ENCODE measurements around the gene C3orf33. TPM values are rescaled to one million over a fixed set of nuclear protein-coding genes. Genes with fewer than 3 reads are reported as not detected.

The C3orf33 gene
- total RNA-seq, 2 experiments from 2014 or later = 1.5 to 1.6 TPM

DNA sequence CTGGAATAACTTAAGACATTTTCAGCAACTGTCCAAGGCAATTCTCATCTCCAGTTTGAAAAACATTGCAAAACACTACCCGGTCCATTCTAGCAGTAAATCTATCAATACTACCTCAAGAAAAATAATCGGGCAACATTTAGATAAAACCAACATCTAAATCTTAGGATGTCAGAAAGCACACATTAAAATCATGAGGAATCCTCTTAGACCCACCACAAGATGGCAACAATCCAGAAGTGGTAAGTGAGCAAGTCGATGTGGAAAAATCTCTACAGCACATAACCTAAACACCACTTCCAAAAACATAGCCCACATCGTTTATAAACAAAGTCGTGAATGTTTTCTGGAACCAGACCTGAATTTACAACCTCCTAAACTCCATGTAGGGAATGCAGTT, 66.9 kb downstream of the C3orf33 start:
- ChIA-PET CTCF (interaction anchor here (0.8 kb wide), 1 partner anchor 167 kb away, joined by 3 read pairs; no protein-coding TSS in a partner anchor), POLR2A (no interaction called here)
- peaks cover 4% of the 10 kb centered on the region for H3K4me1 Mint-ChIP-seq
- no peaks in the 10 kb centered on the region for H3K36me3 Mint-ChIP-seq (ENCODE audit: low read depth)
- no peak overlapping the region for H3K4me3 Mint-ChIP-seq
- no peak overlapping the region for H3K27ac Mint-ChIP-seq
- peaks cover 34% of the 10 kb centered on the region for H3K27me3 Mint-ChIP-seq
- intact Hi-C loops (cut with DNase I, micrococcal nuclease) = no loop called here
- no peaks in the 10 kb centered on the region for H3K9me3 Mint-ChIP-seq (ENCODE audit: low read depth)
- DNase-seq (no peak), ATAC-seq (no peak)

DNA sequence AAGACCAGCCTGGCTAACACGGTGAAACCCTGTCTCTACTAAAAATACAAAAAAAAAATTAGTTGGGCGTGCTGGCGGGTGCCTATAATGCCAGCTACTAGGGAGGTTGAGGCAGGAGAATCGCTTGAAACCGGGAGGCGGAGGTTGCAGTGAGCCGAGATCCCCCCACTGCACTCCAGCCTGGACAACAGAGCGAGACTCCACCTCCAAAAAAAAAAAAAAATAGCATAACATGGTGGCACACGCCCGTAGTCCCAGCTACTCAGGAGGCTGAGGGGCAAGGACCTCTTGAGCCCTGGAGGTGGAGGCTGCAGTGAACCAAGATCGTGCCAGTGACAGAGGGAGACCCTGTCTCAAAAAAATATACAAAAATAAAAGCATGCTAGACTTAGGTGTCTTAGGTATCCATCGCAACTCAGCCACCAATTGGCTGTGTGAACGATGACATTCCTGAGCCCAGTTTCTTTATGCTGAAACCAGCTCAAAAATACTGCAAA, 67.5 kb downstream of the C3orf33 start:
- ChIA-PET POLR2A (no interaction called here), CTCF (no interaction called here)
- Mint-ChIP-seq H3K4me3 (no peak overlapping the region), H3K27ac (no peak overlapping the region), H3K9me3 (ENCODE audit: low read depth) (no peaks in the 10 kb centered on the region), H3K36me3 (ENCODE audit: low read depth) (no peaks in the 10 kb centered on the region), H3K4me1 (peaks cover 1% of the 10 kb centered on the region), H3K27me3 (peaks cover 30% of the 10 kb centered on the region)
- DNase-seq (no peak), ATAC-seq (no peak)
- intact Hi-C loops (cut with DNase I, micrococcal nuclease) = no loop called here

DNA sequence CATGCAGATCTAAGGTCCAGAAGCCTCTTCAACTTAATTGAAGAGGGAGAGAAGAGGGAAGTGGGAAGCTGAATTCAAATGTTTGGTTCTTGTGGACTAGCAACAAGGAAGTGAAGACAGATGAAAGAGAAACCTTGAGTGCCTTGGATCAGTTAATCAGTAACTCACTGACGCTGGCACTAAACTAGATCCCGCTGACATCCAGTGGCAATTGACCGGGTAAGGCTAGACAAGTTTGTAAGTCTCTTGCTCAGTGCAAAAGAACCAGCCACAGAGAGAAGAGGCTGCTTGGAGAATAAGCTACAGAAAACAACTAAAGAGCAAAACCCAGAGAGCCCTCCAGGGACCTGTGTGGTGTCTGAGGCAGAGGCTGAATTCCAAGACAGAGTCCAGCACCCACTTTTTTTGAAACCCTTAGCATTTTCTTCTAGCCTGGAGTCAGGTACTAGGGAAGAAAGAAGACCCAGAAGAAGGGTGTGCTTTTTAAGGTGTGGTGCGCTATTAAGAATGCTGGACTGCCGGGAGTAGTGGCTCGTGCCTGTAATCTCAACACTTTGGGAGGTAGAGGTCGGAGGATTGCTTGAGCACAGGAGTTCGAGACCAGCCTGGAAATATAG, 68.1 kb downstream of the C3orf33 start:
- H3K27me3 Mint-ChIP-seq = peaks cover 28% of the 10 kb centered on the region
- POLR2A ChIA-PET = no interaction called here
- ATAC-seq = no peak
- CTCF ChIA-PET = no interaction called here
- intact Hi-C loops (cut with DNase I, micrococcal nuclease) = no loop called here
- H3K9me3 Mint-ChIP-seq (ENCODE audit: low read depth) = no peaks in the 10 kb centered on the region
- no peak for DNase-seq
- no peak overlapping the region for H3K4me3 Mint-ChIP-seq
- H3K4me1 Mint-ChIP-seq = no peaks in the 10 kb centered on the region
- H3K36me3 Mint-ChIP-seq (ENCODE audit: low read depth) = no peaks in the 10 kb centered on the region
- no peak overlapping the region for H3K27ac Mint-ChIP-seq

DNA sequence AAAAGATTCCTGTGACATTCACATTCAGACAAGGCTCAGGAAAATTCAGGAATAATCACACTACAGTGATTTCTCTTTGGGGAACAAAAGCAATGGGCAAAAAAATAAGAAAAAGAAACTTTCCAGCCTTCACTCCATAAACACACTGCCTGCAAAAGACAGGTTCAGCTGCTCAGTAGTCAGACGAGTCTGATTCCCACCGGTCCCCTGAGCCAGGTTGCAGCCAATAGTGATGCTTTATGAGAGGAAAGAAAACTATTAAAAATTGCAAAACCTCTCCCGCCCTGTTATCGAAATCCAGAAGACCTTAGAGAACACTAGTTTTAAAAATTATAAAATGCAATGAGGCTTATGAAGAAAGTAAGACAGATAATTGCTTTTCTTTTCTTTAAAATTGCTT, 69.7 kb downstream of the C3orf33 start:
- no peaks in the 10 kb centered on the region for H3K36me3 Mint-ChIP-seq (ENCODE audit: low read depth)
- H3K9me3 Mint-ChIP-seq (ENCODE audit: low read depth) = no peaks in the 10 kb centered on the region
- H3K4me3 Mint-ChIP-seq = no peak overlapping the region
- ATAC-seq (no peak), DNase-seq (no peak)
- H3K27me3 Mint-ChIP-seq = peaks cover 23% of the 10 kb centered on the region
- POLR2A ChIA-PET = no interaction called here
- no peaks in the 10 kb centered on the region for H3K4me1 Mint-ChIP-seq
- H3K27ac Mint-ChIP-seq = no peak overlapping the region
- CTCF ChIA-PET = interaction anchor here (0.7 kb wide), 1 partner anchor 36 kb away, joined by 4 read pairs; no protein-coding TSS in a partner anchor
- intact Hi-C loops (cut with DNase I, micrococcal nuclease) = no loop called here

DNA sequence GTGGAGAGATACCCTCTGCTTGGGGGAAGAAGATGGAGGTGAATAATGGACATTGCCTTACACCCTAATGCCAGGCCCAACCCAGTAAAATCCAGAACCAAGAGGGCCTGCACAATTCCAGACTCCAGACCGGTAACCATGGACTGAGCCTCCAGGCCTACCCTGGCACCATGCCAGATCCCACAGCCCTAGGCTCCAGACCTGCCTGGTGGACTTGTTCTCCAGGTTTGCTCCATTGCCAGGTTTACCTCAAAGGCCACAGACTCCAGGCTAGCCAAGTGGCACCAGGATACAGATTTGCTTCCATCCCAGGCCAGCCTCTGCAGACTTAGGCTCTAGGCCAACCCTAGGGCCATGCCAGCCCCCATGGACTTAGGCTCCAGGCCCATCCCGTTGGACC, 75.2 kb downstream of the C3orf33 start:
- no peaks in the 10 kb centered on the region for H3K4me1 Mint-ChIP-seq
- no peaks in the 10 kb centered on the region for H3K36me3 Mint-ChIP-seq (ENCODE audit: low read depth)
- H3K9me3 Mint-ChIP-seq (ENCODE audit: low read depth) = no peaks in the 10 kb centered on the region
- ATAC-seq (no peak), DNase-seq (no peak)
- intact Hi-C loops (cut with DNase I, micrococcal nuclease) = no loop called here
- no peak overlapping the region for H3K4me3 Mint-ChIP-seq
- ChIA-PET POLR2A (no interaction called here), CTCF (no interaction called here)
- peaks cover 14% of the 10 kb centered on the region for H3K27me3 Mint-ChIP-seq
- H3K27ac Mint-ChIP-seq = no peak overlapping the region

DNA sequence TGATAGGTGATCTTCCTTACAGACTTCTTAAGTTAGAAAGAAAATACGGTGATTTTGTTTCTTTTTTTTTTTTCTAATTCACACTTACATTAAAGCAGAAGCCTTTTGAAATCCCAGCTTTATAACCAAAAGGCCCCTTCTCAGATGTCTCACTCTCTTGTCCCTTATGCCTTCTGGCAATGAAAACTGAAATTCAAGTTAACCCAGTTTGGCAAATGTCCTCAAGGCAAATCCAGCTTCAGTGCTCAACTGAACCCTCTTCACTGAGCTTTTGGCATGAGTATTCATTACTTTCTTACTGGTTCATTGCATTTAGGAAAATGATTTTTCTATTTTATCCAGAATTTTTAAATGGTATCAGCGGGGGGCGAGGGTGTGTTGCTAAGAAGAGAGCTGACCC, 78.2 kb downstream of the C3orf33 start:
- DNase-seq = no peak
- Mint-ChIP-seq H3K9me3 (ENCODE audit: low read depth) (no peaks in the 10 kb centered on the region), H3K4me3 (no peak overlapping the region), H3K27ac (no peak overlapping the region), H3K36me3 (ENCODE audit: low read depth) (no peaks in the 10 kb centered on the region), H3K4me1 (no peaks in the 10 kb centered on the region), H3K27me3 (peaks cover 9% of the 10 kb centered on the region)
- CTCF ChIA-PET = no interaction called here
- intact Hi-C loops (cut with DNase I, micrococcal nuclease) = no loop called here
- no peak for ATAC-seq
- POLR2A ChIA-PET = no interaction called here

DNA sequence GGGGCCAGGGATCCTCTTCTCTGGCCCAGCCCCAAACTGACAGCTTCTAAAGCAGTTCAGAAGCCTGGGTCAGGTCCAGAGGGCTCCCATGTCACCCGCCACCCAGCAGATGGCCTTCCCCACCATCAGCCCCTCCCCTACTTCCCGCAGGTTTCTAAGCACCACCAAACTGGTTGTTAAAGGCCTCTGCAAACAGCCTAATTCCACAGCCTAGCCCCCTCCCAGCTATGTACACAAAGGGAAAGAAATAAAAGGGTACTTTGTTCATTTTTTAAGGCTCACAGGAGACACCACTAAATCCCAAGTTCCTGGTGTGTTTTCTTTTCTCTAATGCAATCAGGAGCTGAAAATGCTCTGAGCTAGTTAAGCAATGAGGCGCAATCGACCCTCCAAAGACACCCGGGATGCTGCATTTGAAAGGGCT, 91.8 kb downstream of the C3orf33 start:
- no peak overlapping the region for H3K4me3 Mint-ChIP-seq
- POLR2A ChIA-PET = no interaction called here
- intact Hi-C loops (cut with DNase I, micrococcal nuclease) = no loop called here
- ATAC-seq = no peak
- no peak overlapping the region for H3K27ac Mint-ChIP-seq
- CTCF ChIA-PET = interaction anchor here (3.2 kb wide), 1 partner anchor 12 kb away, joined by 20 read pairs; no protein-coding TSS in a partner anchor
- no peaks in the 10 kb centered on the region for H3K27me3 Mint-ChIP-seq
- H3K9me3 Mint-ChIP-seq (ENCODE audit: low read depth) = peaks cover 12% of the 10 kb centered on the region
- no peaks in the 10 kb centered on the region for H3K36me3 Mint-ChIP-seq (ENCODE audit: low read depth)
- no peaks in the 10 kb centered on the region for H3K4me1 Mint-ChIP-seq
- DNase-seq = no peak

Other genes starting within 250 kb of the C3orf33 start
- under 1 TPM; 0.16 to 0.26 TPM for gene PLCH1, start 61.2 kb downstream of the C3orf33 start, total RNA-seq
- 10 to 100 TPM; 19.2 to 19.9 TPM for gene SLC33A1, start 48.1 kb upstream of the C3orf33 start, total RNA-seq
- 100 to 1,000 TPM; 154 to 161 TPM for gene GMPS, start 64.4 kb upstream of the C3orf33 start, total RNA-seq